ENCODE measurements around the gene EXD3. TPM values are rescaled to one million over a fixed set of nuclear protein-coding genes. Genes with fewer than 3 reads are reported as not detected.
"Not testable (repeated sequence)": the region's sequence is repeated elsewhere in the genome, so short reads cannot be mapped to it uniquely, and the experiment has no call there.

EXD3 gene
- total RNA-seq, 8 experiments from 2014 or later: 3.2 to 14.8 (median 9.6) TPM

- Histone ChIP-seq H3K4me1 (replicated peaks in 1 of 2) (no peaks in the 10 kb centered on the region), H3K27ac (no peak overlapping the region), H3K4me3 (no peak overlapping the region)
- peak in 2 of 8 experiments; percentile 57 to 77 for ATAC-seq (replicated peaks in 6 of 8)
- WGBS, 10 experiments: 33 to 100% (median 90%) methylated on average over 2 to 13 of the region's 17 CpGs
- in situ Hi-C loops (cut with MboI; ENCODE audit: low pct_unique_long_range_greater_than_20kb in 2 of 9, low sequenced_read_pairs in 9 of 9, unreplicated experiment in 9 of 9): no loop called here
Measured at GRCh38 chr9:137269231-137269772, 153.7 kb downstream of the EXD3 start.

- Histone ChIP-seq H3K27ac (no peak overlapping the region), H3K4me1 (replicated peaks in 1 of 2) (no peaks in the 10 kb centered on the region), H3K4me3 (no peak overlapping the region)
- in situ Hi-C loops (cut with MboI; ENCODE audit: low pct_unique_long_range_greater_than_20kb in 2 of 9, low sequenced_read_pairs in 9 of 9, unreplicated experiment in 9 of 9): no loop called here
- WGBS, 10 experiments: 80 to 100% (median 93%) methylated on average over 1 to 13 of the region's 19 CpGs; no CpG with 5 or more reads in 2 of the 10 experiments
- ATAC-seq (replicated peaks in 6 of 8): no peak
Measured at GRCh38 chr9:137268538-137269201, 154.3 kb downstream of the EXD3 start.

- ATAC-seq (replicated peaks in 6 of 8): no peak
- H3K4me1 ChIP-seq (replicated peaks in 1 of 2): no peaks in the 10 kb centered on the region
- H3K4me3 ChIP-seq: no peak overlapping the region
- in situ Hi-C loops (cut with MboI; ENCODE audit: low pct_unique_long_range_greater_than_20kb in 2 of 9, low sequenced_read_pairs in 9 of 9, unreplicated experiment in 9 of 9): no loop called here
- H3K27ac ChIP-seq: no peak overlapping the region
- 0 to 100% (median 96%) methylated on average over 1 to 4 of the region's 6 CpGs; no CpG with 5 or more reads in 6 of the 10 experiments for WGBS, 10 experiments
Measured at GRCh38 chr9:137267933-137268355, 155.0 kb downstream of the EXD3 start.

GRCh38 chr9:137266585-137267453, 156.1 kb downstream of the EXD3 start:
- Histone ChIP-seq H3K27ac (no peak overlapping the region), H3K4me1 (replicated peaks in 1 of 2) (peaks cover 0 to 2% of the 10 kb centered on the region in 2 donors), H3K4me3 (no peak overlapping the region)
- peak in 5 of 8 experiments; percentile 7 to 49 (median 16) for ATAC-seq (replicated peaks in 6 of 8)
- 80 to 100% methylated on average over 1 of the region's 34 CpGs; no CpG with 5 or more reads in 8 of the 10 experiments for WGBS, 10 experiments
- in situ Hi-C loops (cut with MboI; ENCODE audit: low pct_unique_long_range_greater_than_20kb in 2 of 9, low sequenced_read_pairs in 9 of 9, unreplicated experiment in 9 of 9): no loop called here

- ATAC-seq (replicated peaks in 6 of 8): peak in 2 of 8 experiments; percentile 2 to 3
- in situ Hi-C loops (cut with MboI; ENCODE audit: low pct_unique_long_range_greater_than_20kb in 2 of 9, low sequenced_read_pairs in 9 of 9, unreplicated experiment in 9 of 9): no loop called here
- no CpG with 5 or more reads among the region's 15 CpGs for WGBS, 10 experiments
- no peak overlapping the region for H3K4me3 ChIP-seq
- peaks cover 0 to 2% of the 10 kb centered on the region in 2 donors for H3K4me1 ChIP-seq (replicated peaks in 1 of 2)
- no peak overlapping the region for H3K27ac ChIP-seq
Measured at GRCh38 chr9:137266162-137266527, 156.8 kb downstream of the EXD3 start.

- Histone ChIP-seq H3K4me1 (replicated peaks in 1 of 2) (peaks cover 0 to 2% of the 10 kb centered on the region in 2 donors), H3K4me3 (no peak overlapping the region), H3K27ac (no peak overlapping the region)
- WGBS, 10 experiments: 60 to 100% (median 100%) methylated on average over 1 to 4 of the region's 29 CpGs; no CpG with 5 or more reads in 1 of the 10 experiments
- in situ Hi-C loops (cut with MboI; ENCODE audit: low pct_unique_long_range_greater_than_20kb in 2 of 9, low sequenced_read_pairs in 9 of 9, unreplicated experiment in 9 of 9): no loop called here
- peak in 2 of 8 experiments; percentile 6 to 7 for ATAC-seq (replicated peaks in 6 of 8)
Measured at GRCh38 chr9:137265496-137266161, 157.3 kb downstream of the EXD3 start.

GRCh38 chr9:137264067-137264466, 158.9 kb downstream of the EXD3 start:
- Histone ChIP-seq H3K27ac (no peak overlapping the region), H3K4me3 (no peak overlapping the region), H3K4me1 (replicated peaks in 1 of 2) (peaks cover 0 to 2% of the 10 kb centered on the region in 2 donors)
- in situ Hi-C loops (cut with MboI; ENCODE audit: low pct_unique_long_range_greater_than_20kb in 2 of 9, low sequenced_read_pairs in 9 of 9, unreplicated experiment in 9 of 9): no loop called here
- WGBS, 10 experiments: 80 to 93% (median 90%) methylated on average over 2 to 20 of the region's 22 CpGs; no CpG with 5 or more reads in 6 of the 10 experiments
- no peak for ATAC-seq (replicated peaks in 6 of 8)

GRCh38 chr9:137263506-137263905, 159.5 kb downstream of the EXD3 start:
- in situ Hi-C loops (cut with MboI; ENCODE audit: low pct_unique_long_range_greater_than_20kb in 2 of 9, low sequenced_read_pairs in 9 of 9, unreplicated experiment in 9 of 9): no loop called here
- 33 to 100% (median 94%) methylated on average over 2 to 6 of the region's 10 CpGs; no CpG with 5 or more reads in 7 of the 10 experiments for WGBS, 10 experiments
- no peak for ATAC-seq (replicated peaks in 6 of 8)
- H3K4me3 ChIP-seq: no peak overlapping the region
- peaks cover 0 to 2% of the 10 kb centered on the region in 2 donors for H3K4me1 ChIP-seq (replicated peaks in 1 of 2)
- no peak overlapping the region for H3K27ac ChIP-seq

GRCh38 chr9:137262909-137263285, 160.1 kb downstream of the EXD3 start:
- in situ Hi-C loops (cut with MboI; ENCODE audit: low pct_unique_long_range_greater_than_20kb in 2 of 9, low sequenced_read_pairs in 9 of 9, unreplicated experiment in 9 of 9): no loop called here
- H3K4me3 ChIP-seq: no peak overlapping the region
- no peak overlapping the region for H3K27ac ChIP-seq
- H3K4me1 ChIP-seq (replicated peaks in 1 of 2): peaks cover 0 to 2% of the 10 kb centered on the region in 2 donors
- 80 to 100% (median 90%) methylated on average over 4 to 12 of the region's 24 CpGs; no CpG with 5 or more reads in 6 of the 10 experiments for WGBS, 10 experiments
- ATAC-seq (replicated peaks in 6 of 8): peak in 2 of 8 experiments; percentile 5 to 18

- H3K4me3 ChIP-seq; in situ Hi-C loops (cut with MboI; ENCODE audit: low pct_unique_long_range_greater_than_20kb in 2 of 9, low sequenced_read_pairs in 9 of 9, unreplicated experiment in 9 of 9); H3K27ac ChIP-seq; H3K4me1 ChIP-seq (replicated peaks in 1 of 2): not testable (repeated sequence)
- ATAC-seq (replicated peaks in 6 of 8): peak in 1 of 8 experiments; percentile 13
- WGBS, 10 experiments: 50 to 100% (median 76%) methylated on average over 1 to 10 of the region's 15 CpGs; no CpG with 5 or more reads in 4 of the 10 experiments
Measured at GRCh38 chr9:137262173-137262908, 160.6 kb downstream of the EXD3 start.

Measured in motor neuron (in vitro differentiated cells).